GM12878 (cell line): ENCODE measurements around the gene VGLL4.

Experiments used
- CHD2 ChIP-seq: IDR thresholded peaks from 2 replicates; pipeline ENCODE4 v1.6.1; 2011; ENCODE audit warnings: low read depth, low read length, improper control_type of control experiment, borderline replicate concordance
- CTCF ChIP-seq, 3 experiments: IDR thresholded peaks in 2 of 3; conservative IDR thresholded peaks in 1 of 3; 2 replicates each; pipeline ENCODE4 v1.5.1; 2011; ENCODE audit warnings: low read depth in 3 of 3, low read length in 3 of 3, mild to moderate bottlenecking in 3 of 3, control low read depth in 2 of 3, moderate library complexity in 2 of 3, inconsistent platforms in 1 of 3, mixed read lengths in 1 of 3; ENCODE audit not compliant: control insufficient read depth in 2 of 3, insufficient read depth in 1 of 3; ENCODE audit errors: extremely low read depth in 1 of 3
- JUND ChIP-seq: IDR thresholded peaks from 2 replicates; pipeline ENCODE4 v1.6.1; 2012; ENCODE audit warnings: low read depth, mild to moderate bottlenecking, low read length, improper control_type of control experiment, moderate library complexity
- MXI1 ChIP-seq: fragments of 150-350 bp; IDR thresholded peaks from 2 replicates; pipeline ENCODE4 v1.6.1; 2011; ENCODE audit warnings: low read depth, mild to moderate bottlenecking, inconsistent platforms, low read length, improper control_type of control experiment
- REST ChIP-seq: IDR thresholded peaks from 2 replicates; pipeline ENCODE4 v1.6.1; 2012; ENCODE audit warnings: mild to moderate bottlenecking, low read depth, low read length
- SPI1 ChIP-seq: IDR thresholded peaks from 2 replicates; pipeline ENCODE4 v1.6.1; 2011; ENCODE audit warnings: low read depth, mild to moderate bottlenecking, low read length, moderate library complexity, borderline replicate concordance; ENCODE audit not compliant: insufficient read depth
- ZBTB4 ChIP-seq: fragments of 450-650 bp; formaldehyde crosslinking; IDR thresholded peaks from 2 replicates; pipeline ENCODE4 v1.4.0; 2022; ENCODE audit warnings: mild to moderate bottlenecking, moderate library complexity
- ZBTB40 ChIP-seq: fragments of 450-650 bp; IDR thresholded peaks from 2 replicates; pipeline ENCODE4 v1.6.1; 2016; ENCODE audit warnings: mild to moderate bottlenecking, moderate library complexity, borderline replicate concordance

GRCh38 chr3:11554236-11554610, 89.5 kb downstream of the VGLL4 start:
- no peak for TF ChIP-seq CTCF (IDR thresholded peaks at IDR 0.05 in 2 of 3, conservative IDR thresholded peaks at IDR 0.05 in 1 of 3; ENCODE audit: control insufficient read depth in 2 of 3, extremely low read depth in 1 of 3, insufficient read depth in 1 of 3, low read depth in 3 of 3, low read length in 3 of 3)
- TF ChIP-seq ZBTB40, result no peak
- no peak for TF ChIP-seq CHD2
- TF ChIP-seq ZBTB4 (CRISPR knock-in tag), result no peak
- no peak for TF ChIP-seq JUND
- no peak for TF ChIP-seq SPI1
- TF ChIP-seq MXI1, result no peak
- no peak for TF ChIP-seq REST
